Epidermal melanocyte (primary cell): ENCODE results near the gene IGDCC3.
A peak's percentile ranks its signal among the peaks of the same experiment; 100 is the strongest.

Source experiments
- DNase-seq: peaks from one replicate; pipeline ENCODE4 v3.0.0; 2011; ENCODE audit warnings: low spot score; ENCODE audit not compliant: insufficient read length

IGDCC3 gene

DNA sequence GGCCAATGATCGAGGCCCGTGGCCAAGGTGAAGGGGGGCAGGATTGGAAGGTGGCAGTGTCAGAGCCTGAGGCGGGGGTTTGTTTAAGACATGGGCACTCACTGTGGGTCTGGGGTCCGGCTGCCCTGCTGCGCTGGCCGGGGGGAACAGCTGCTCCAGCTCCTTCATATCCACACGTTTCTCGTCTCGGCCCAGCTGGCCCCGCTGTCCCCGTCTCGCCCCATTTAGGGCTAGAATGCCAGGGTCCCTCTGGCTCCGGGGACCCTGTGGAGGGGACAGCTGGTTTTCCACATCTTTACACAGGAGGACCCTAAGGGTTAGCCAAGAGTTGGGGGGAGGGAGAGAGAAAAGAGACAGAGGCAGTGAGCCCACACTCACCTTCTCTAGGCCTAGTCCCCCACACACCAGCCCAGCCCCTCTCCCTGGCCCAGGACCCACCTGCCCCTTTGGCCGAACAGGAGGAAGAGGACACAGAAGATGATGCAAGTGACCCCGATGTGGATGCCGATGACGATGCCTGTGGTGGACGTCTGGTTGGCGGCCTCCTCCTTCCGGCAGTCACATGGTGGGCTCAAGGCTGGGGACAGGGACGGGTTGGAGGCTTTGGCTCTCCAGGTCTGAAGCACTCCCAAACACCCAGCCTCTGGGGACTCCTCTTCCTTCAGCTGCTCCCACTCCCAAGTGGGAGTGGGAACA lies 48.4 kb downstream of the IGDCC3 start:
- no peak for DNase-seq

- no peak for DNase-seq
Observed at GRCh38 chr15:65328506-65329287, 49.1 kb downstream of the IGDCC3 start.

- no peak for DNase-seq
Observed at GRCh38 chr15:65327651-65328393, 50.0 kb downstream of the IGDCC3 start.

DNA sequence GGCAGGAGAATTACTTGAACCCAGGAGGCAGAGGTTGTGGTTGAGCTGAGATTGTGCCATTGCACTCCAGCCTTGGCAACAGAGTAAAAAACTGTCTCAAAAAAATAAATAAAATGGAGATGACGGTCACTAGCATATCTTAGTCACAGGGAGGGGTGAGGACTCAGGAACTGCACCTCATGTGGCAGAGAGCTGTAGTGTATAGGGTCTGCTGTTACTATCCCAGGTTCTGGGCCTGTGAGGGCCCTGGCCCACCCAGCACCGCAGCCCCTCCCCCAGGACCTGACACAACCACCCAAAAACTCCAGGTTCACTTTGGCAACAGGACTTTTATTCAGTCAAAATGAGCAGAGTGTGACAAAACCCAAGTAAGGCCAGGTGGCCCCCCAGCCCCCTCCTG lies 51.0 kb downstream of the IGDCC3 start:
- DNase-seq: no peak

DNA sequence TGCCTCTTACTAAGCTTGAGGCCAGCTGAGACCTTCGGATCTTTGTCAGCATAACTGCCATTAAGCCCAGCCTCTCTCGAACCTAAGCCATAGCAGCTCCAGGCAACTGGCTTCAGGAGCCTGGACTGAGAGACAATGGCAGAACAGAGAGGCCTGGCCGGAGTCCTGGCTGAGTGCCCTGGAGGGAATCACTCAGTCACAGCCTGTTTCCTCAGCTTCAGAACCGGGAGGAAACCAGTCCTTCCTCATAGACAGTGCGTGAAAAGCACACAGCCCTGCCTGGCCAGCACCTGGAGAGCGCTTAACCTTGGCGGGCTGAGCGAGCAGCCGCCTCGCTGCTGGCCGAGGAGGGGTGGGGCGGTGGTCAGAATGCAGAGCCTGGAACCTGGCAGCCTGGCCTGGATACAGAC lies 51.7 kb downstream of the IGDCC3 start:
- no peak for DNase-seq

DNA sequence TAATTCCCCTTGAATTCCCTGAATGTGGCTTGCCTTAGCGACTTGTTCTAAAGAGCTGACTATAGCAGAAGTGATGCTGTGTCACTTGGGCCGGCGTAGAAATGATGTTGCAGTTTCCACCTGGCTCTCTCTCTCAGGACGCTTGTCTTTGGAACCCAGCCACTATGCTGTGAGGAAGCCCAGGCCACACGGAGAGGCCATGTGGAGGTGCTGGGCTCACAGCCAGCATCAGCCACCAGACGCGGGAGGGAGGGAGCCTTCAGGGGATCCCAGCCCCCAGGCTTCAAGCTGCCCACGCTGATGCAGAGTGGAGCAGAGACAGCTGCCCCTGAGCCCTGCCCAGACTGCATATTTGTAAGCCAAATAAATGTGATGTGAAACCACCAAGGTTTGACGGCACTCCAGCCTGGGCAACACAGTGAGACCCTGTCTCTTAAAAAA lies 54.7 kb downstream of the IGDCC3 start:
- no peak for DNase-seq

DNA sequence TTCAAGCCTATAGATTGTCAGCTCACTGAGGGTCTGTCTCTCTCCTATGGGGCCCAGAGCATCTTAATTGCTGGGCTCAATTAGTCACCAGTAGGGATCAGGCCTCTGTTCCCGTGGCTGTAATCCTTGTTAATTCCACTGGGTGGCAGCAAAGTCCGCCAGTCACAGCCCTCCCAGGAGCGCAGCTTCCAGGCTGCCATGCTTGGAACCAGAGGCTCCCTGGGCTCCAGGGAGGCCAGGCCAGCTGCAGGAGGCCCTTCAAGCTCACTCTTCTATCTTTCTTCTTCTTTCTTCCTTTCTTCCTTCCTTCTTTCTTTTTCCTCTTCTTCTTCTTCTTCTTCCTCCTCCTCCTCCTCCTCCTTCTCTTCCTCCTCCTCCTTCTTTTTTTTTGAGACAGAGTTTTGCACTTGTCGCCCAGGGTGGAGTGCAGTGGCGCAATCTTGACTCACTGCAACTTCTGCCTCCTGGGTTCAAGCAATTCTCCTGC lies 58.9 kb downstream of the IGDCC3 start:
- peak; percentile 89 for DNase-seq

DNA sequence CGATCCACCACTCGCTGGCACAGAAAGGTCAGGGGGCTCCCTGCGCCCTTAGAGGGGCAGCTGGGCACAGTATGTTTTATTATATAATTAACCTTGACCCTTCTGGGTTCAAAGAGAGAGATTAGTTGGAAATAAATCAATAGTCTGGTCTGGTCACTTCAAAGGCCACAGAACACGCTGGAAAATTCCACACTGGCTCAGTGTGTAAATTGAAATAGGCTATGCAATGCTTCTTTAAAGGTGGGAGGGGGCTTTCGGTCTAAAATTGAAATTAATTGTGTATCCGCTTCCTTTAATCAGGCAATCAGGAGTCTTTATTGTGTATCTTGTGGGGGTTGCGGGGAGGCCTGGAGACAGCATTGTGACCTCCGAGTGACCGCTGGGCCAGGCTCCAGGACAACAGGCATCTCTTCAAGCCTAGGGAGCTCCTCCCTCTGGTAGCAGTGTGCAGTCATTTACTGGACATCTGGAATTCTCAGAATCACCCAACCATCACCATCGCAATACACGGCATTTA lies 65.3 kb downstream of the IGDCC3 start:
- DNase-seq: no peak

DNA sequence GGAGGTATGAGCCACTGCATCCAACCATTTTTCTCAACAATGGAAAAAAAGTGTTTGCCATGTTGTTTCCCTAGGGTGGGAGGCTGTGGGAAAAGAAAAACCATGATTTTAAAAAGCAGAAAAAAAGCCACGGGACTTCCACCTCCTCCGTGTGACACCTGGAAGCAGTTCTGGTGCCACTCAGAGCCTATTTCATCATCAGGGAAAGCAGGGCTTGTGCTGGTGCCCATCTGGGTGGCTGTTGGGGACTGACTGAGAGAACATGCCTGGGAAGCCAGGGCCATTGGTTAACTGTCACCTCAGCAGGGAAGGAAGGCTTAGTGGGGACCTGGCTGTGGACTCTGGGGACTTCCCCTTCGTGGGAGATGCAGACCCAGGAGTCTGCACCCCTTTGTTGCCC lies 66.0 kb downstream of the IGDCC3 start:
- DNase-seq: no peak

- no peak for DNase-seq
Observed at GRCh38 chr15:65310431-65311137, 67.2 kb downstream of the IGDCC3 start.

DNA sequence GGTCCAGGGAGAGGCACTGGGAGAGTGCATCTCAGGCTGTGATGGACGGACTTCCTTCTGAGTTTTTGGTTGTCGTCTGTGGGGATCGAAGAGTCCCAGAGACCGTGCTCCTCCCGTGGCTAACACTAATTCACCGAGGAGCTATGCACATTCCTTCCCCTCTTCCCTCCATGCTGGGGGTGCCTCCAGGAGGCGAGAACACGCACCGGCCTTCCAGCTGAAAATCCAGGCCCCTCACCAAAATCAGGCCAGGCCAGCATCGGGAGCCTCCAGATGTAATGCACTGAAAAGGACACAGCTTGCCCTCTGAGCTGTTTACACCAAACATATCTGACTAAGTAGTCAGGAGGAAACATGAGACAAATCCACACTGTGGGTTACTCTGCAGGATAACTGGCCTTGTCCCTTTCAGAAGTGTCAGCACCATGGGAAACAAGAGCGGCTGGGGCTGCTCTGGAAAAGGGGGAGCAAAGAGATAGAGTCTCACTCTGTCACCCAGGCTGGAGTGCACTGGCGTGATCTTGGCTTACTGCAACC lies 67.9 kb downstream of the IGDCC3 start:
- no peak for DNase-seq

DNA sequence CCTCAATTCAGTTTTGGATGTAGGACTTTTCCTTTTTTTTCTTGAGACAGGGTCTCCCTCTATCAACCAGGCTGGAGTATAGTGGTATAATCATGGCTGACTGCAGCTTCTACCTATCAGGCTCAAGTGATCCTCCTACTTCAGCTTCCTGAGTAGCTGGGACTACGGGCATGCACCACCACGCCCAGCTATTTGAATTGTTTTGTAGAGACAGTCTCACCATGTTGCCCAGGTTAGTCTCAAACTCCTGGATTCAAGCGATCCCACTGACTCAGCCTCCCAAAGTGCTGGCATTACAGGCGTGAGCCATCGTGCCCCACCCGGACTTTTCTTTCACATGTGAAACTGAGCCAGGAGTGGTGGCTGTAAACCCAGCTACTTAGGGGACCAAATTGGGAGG lies 69.8 kb downstream of the IGDCC3 start:
- DNase-seq: no peak

DNA sequence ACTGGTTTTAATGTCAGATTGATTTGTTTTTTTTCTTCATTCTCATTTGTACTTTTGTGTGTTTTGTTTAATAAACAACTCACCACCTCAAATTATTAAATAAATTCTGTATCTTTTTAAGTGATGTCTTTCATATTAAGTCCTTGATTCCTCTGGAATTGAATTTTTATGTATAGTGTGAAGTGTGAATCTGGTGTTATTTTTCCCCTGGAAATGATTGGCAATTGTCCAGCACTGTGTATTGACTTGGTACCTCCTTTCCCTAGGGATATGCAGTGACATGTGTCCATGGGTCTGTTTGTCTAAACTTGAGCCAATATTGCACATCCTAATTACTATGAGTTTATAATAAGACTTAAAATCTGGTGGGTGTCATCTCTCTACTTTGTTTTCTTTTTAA lies 71.3 kb downstream of the IGDCC3 start:
- no peak for DNase-seq

GRCh38 chr15:65305776-65306175 lies 72.0 kb downstream of the IGDCC3 start:
- DNase-seq: no peak

GRCh38 chr15:65305150-65305758 lies 72.5 kb downstream of the IGDCC3 start:
- no peak for DNase-seq

DNA sequence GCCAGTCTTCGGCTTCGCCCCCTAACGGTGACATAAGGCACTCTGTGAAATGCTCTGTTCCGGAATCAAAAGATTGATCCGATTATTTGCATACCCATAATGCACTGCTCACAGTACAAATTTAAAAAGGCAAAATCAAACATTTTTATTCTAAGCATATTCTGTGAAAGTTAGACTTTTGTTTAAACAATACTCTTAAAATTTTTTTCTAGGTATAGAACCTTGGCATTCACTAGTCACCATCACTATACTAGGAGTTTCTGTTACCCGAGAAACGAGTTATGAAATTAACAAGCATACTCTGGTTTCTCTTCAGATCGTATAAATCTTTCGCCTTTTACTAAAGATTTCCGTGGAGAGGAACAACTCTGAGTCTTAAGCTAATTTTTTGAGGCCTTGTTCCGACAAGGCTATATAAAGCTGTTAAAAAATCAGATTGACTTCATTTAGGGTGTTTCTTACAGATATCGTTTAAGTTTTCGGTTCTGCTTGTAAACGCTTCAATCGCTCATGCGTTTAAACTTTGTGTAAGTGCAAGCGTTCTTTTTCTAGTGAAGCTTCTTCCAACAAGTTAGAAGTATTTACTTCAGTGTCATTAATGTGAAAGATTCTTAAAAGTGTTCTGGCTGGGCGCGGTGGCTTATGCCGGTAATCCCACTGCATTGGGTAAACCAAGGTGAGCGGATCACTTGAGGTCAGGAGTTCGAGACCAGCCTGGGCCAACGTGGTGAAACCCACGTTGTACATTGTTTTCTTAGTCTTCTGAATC lies 73.2 kb downstream of the IGDCC3 start, which contains the start of gene RNU5B-1:
RNU5B-1 (plus strand) TSS at position 297 of the 769 bp plus-strand sequence.
- peak; percentile 62 for DNase-seq

GRCh38 chr15:65303687-65304380 lies 74.0 kb downstream of the IGDCC3 start:
- DNase-seq: no peak

GRCh38 chr15:65302061-65302460 lies 75.7 kb downstream of the IGDCC3 start:
- no peak for DNase-seq

DNA sequence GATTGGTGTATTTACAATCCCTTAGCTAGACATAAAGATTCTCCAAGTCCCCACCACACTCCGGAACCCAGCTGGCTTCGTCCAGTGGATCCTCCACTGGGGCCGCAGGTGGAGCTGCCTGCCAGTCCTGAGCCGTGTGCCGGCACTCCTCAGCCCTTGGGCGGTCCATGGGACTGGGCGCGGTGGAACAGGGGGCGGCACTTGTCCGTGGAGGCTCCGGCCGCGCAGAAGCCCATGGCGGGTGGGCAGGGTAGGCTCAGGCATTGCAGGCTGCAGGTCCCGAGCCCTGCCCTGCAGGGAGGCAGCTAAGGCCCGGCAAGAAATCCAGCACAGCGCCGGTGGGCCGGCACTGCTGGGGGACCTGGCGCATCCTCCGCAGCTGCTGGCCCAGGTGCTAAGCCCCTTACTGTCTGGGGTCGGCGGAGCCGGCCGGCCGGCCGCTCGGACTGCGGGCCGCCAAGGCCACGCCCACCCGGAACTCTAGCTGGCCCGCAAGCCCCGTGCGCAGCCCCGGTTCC lies 76.8 kb downstream of the IGDCC3 start:
- no peak for DNase-seq
